NCI-H1930 (cell line): ENCODE data around the gene TGIF2.
A peak's percentile ranks its signal among the peaks of the same experiment; 100 is the strongest.

Experiments used
- DNase-seq, 2 experiments: peaks; one replicate each; lab custom pipeline; 2025; lab: John Stamatoyannopoulos, UW

Gene TGIF2

GRCh38 chr20:36573103-36573797 lies at the start of gene TGIF2:
TGIF2 (plus strand) TSS chr20:36573597; CDS start chr20:36578775, 5,178 bp downstream.
- peak; percentile 61 to 69 for DNase-seq

- no peak for DNase-seq
Observed at GRCh38 chr20:36525620-36526365, 47.6 kb upstream of the TGIF2 start.

GRCh38 chr20:36526521-36527011 lies 46.8 kb upstream of the TGIF2 start:
- DNase-seq: no peak

GRCh38 chr20:36527331-36528125 lies 45.9 kb upstream of the TGIF2 start:
- no peak for DNase-seq

GRCh38 chr20:36528176-36528874 lies 45.1 kb upstream of the TGIF2 start:
- DNase-seq: no peak

- DNase-seq: no peak
Observed at GRCh38 chr20:36528875-36529417, 44.5 kb upstream of the TGIF2 start.

- no peak for DNase-seq
Observed at GRCh38 chr20:36532388-36532787, 41.0 kb upstream of the TGIF2 start.

GRCh38 chr20:36532822-36533221 lies 40.6 kb upstream of the TGIF2 start:
- no peak for DNase-seq

- DNase-seq: no peak
Observed at GRCh38 chr20:36538026-36538722, 35.2 kb upstream of the TGIF2 start.

- DNase-seq: no peak
Observed at GRCh38 chr20:36540551-36541211, 32.7 kb upstream of the TGIF2 start.

- DNase-seq: no peak
Observed at GRCh38 chr20:36541227-36541767, 32.1 kb upstream of the TGIF2 start, which contains the start of gene MYL9. MYL9 (plus strand) TSS chr20:36541519; CDS start chr20:36544885, 3,366 bp downstream.

- DNase-seq: no peak
Observed at GRCh38 chr20:36541768-36542488, 31.5 kb upstream of the TGIF2 start.

GRCh38 chr20:36542516-36543183 lies 30.7 kb upstream of the TGIF2 start:
- no peak for DNase-seq

- DNase-seq: no peak
Observed at GRCh38 chr20:36543184-36544133, 29.9 kb upstream of the TGIF2 start.

GRCh38 chr20:36544134-36545018 lies 29.0 kb upstream of the TGIF2 start:
- no peak for DNase-seq

- no peak for DNase-seq
Observed at GRCh38 chr20:36546111-36546736, 27.2 kb upstream of the TGIF2 start.
